Endothelial cell of hepatic sinusoid (primary cell): ENCODE measurements around the gene LITAF.

Experiments used
- in situ Hi-C: cut with HindIII; loops from 2 replicates; pipeline ENCODE4 v1.10.0; 2017; ENCODE audit warnings: low sequenced_read_pairs

Gene LITAF

GRCh38 chr16:11556214-11556819 is 30.4 kb downstream of the LITAF start:
- in situ Hi-C loops, result loop anchor here (10.0 kb wide), 1 partner anchor 92 kb away; no protein-coding TSS in a partner anchor

GRCh38 chr16:11554053-11554452 is 32.7 kb downstream of the LITAF start:
- in situ Hi-C loops, result loop anchor here (10.0 kb wide), 1 partner anchor 89 kb away; no protein-coding TSS in a partner anchor

DNA sequence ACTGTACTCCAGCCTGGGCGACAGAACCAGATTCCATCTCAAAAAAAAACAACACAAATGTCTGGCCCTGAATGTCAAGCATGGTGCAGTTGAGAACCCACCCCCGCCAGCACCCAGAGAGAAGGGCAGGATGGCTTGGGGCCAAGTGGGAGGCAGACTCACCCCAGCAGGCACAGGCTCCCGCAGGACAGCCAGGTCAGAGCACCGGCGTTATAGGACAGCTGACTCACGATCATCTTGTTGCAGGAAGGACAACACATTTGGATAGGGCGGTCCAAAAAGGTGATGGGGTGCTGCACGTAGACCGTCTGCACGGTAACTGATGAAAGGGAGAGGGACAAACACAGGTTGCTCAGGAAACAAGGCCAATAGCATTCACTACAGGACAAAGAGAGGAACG is 33.3 kb downstream of the LITAF start:
- in situ Hi-C loops, result loop anchor here (10.0 kb wide), 1 partner anchor 89 kb away; no protein-coding TSS in a partner anchor

DNA sequence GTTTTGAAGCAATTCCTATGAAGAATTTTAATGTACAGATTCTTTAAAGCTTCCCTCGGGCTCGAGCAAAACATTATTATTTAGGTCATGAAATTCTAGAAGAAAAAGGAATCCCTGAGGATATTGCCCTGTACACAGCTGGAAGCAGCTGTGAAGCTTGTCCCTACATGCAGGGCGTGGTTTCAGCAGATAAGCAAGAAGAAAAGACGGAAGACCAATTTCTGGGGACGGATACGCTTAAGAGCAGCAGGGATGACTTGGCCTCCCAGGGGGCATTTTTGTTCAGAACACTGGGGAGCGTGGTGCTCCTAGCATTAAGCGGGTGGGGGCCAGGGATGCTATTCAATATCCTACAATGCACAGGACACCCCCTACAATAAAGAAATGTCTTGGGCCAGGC is 34.3 kb downstream of the LITAF start:
- in situ Hi-C loops, result loop anchor here (10.0 kb wide), 1 partner anchor 88 kb away; no protein-coding TSS in a partner anchor

DNA sequence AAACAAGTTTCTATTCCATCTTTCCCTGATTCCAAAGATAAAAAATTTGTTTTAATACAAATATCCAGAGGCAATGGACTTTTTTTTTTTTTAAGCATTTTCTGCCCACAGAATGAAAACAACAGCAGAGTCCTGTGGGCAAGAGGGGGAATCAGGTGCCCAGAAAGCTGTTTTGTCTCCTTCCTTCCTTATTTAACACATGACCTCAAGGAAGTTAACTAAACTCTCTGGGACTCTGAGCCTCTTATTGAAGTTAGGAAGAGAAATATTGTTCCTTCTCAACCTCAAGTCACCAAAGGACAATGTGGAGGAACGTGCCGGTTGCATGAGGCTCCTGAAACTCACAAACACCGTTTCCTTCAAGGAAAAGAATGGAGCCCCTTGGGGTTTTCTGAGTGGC is 34.9 kb downstream of the LITAF start:
- in situ Hi-C loops, result loop anchor here (10.0 kb wide), 1 partner anchor 87 kb away; no protein-coding TSS in a partner anchor

DNA sequence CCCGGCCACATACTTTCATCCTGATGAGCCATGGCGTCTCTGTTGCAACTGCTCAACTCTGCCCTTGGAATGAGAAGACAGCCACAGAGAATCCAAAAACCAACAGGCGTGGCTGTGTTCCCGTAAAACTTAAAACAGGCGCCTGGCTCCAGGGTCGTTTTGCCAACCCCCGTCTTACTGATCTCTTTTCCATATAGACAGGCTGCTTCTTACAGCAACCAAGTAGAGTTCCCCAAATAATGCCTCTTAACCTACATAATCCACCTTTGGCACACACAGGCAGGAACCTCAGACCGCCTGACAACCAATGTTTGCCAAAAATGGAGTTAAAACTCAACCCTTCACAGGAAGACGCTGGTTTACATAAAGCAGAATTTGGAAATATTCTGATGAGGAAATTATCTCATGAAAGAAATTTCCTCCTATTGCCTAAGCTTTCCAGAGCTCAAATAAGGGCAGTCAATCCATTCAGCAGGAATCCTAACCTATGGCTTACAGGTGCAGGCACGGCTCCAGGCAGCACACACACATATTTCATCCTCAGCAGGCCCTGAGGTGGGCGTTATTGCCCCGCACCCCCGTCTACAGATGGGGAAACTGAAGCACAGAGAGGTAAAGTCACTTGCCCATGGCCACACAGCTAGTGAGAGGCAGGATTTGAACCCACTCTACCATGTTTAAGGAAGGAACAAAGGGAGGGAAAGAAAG is 35.8 kb downstream of the LITAF start:
- in situ Hi-C loops, result loop anchor here (10.0 kb wide), 1 partner anchor 86 kb away; no protein-coding TSS in a partner anchor

DNA sequence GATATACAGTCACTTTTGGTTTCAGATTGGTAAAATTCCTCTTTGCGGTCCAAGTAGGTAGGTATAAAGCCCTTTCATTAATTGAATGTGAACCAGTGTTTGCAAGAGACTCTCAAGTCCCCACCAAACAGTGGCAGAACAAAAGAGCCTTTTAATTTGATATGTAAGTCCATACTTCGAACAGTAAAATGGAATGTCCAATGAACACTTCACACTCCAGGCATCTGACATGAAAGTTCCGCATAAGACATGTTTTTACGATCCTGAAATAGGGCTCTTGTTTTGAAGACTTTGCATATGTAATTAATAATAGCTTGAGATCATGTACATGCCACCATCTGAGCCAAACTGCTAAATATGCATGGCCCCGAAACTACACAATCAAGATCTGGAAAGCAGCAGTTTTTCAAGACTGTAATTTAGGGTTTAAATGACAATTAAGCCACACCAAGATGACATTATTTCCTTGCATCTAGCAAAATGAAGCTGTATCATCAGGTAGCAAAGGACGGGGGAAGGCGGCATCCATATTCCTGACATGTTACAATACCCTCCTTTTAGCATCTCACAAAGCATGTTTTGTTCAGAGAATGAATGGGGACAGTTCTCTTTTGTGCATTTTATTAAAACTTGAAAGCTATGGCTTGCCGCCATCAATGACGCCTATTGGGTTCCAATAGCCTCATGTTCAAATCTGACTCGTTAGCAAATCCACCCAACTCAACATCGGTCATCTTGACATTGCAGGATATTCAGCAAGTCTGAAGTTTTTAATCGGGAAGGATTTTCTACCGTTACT is 39.4 kb downstream of the LITAF start:
- in situ Hi-C loops, result no loop called here

DNA sequence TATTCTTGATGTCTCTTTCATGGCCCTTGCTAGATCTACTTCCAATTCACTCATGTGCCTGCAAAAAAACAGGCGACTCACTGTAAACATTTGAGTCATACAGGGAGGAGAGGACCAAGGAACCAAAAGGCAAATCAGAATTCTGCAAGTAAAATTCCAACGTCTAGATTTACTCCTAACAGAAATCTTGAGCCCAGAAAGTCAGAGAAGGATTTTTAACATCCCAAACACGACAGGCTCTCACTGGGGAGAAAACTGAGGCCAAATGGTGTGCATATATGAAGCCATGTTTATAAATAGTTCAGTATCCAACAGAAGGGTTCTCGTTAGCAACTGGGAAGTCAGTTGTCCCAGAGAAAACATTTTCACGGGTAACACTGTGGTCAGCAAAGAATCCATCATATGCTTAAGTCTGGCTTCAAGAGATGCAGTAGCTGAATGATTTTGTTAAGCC is 40.1 kb downstream of the LITAF start:
- in situ Hi-C loops, result no loop called here

GRCh38 chr16:11543661-11544393 is 42.9 kb downstream of the LITAF start:
- in situ Hi-C loops, result no loop called here

- in situ Hi-C loops, result no loop called here
Measured at GRCh38 chr16:11542069-11542744, 44.5 kb downstream of the LITAF start.

DNA sequence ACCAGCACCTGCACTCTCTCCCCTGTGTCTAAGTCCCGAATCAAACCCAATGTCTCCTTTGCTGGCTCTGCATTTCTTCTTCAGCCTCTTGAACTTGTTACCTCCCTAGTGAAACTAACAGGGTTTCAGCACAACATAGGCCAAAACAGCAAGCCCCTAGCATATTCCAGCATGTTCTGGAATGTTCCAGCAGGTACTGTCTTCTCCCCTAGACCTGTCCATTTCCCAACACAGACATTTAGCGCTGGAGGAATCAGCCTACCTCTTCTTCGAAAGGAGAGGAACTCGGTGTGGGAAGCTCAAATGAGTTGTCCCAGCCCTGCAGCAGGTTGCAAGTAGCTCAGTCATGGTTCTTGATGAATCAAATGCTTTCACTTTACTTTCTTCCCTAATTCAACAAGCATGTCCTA is 47.1 kb downstream of the LITAF start:
- in situ Hi-C loops, result loop anchor here (5.0 kb wide), 1 partner anchor 103 kb away; no protein-coding TSS in a partner anchor

DNA sequence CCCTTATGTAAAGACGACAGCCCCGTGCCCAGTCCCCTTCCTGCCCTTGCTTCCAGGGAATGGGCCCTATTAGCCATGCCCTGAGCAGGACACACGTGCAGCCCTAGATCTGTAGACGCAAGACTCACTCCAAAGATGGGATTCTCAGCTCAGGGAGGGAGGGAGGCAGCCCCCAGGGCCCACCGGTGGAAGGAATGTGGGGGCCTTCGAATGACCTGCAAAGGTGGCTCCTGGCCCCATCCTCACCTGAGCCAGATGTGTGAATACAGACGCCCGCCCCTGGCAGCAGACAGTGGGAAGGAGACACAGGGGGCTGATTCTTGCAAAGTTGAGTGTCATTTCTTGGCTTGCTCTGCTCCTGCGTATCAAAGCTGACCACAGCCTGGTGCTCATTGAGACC is 47.8 kb downstream of the LITAF start:
- in situ Hi-C loops, result loop anchor here (5.0 kb wide), 1 partner anchor 103 kb away; no protein-coding TSS in a partner anchor

DNA sequence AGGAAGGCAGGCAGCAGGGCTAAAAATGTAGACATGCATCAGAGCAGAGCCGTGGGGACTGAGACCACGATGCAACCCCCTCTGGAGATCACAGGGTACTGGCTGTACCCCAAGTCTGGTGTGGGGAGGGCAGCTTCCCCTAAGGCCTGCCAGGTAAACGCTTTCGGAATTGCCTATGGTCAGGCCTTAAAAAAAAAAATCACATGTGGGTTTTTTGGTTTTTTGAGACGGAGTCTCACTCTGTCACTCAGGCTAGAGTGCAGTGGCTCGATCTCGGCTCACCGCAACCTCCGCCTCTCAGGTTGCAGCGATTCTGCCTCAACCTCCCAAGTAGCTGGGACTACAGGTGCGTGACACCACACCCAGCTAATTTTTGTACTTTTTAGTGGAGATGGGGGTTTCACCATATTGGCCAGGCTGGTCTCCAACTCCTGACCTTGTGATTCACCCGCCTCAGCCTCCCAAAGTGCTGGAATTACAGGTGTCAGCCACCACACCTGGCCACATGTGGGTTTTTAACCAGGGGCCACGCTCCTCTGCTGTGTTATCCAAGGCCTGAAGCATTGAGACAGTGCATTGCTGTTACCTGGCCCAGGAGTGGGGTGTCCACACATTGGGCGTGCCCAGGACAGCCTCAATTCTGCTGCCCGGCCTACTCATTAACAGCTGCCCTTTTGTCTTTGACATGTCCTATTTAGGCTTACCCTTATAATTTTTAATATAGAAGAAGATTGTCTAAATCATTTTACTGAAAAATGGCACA is 50.4 kb downstream of the LITAF start:
- in situ Hi-C loops, result loop anchor here (5.0 kb wide), 1 partner anchor 106 kb away; no protein-coding TSS in a partner anchor

DNA sequence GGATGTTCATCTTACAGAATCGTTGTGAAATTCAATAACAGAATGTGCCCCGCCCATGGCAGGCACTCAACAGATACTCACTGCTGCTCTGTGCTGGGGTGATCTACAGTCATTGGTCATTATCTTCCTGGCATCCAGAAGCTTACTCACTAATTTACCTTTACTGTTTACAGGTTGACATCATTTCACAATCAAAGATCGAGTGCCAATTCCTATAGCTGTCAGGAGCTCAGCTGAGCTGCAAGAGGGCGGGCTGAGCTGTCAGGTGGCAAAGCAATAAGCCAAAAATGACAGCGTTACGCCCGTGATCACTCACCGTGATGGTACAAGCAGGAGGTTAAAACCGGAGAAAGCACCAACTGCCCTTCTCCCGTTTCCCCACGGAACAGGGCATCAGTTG is 51.2 kb downstream of the LITAF start:
- in situ Hi-C loops, result loop anchor here (5.0 kb wide), 1 partner anchor 107 kb away; no protein-coding TSS in a partner anchor

DNA sequence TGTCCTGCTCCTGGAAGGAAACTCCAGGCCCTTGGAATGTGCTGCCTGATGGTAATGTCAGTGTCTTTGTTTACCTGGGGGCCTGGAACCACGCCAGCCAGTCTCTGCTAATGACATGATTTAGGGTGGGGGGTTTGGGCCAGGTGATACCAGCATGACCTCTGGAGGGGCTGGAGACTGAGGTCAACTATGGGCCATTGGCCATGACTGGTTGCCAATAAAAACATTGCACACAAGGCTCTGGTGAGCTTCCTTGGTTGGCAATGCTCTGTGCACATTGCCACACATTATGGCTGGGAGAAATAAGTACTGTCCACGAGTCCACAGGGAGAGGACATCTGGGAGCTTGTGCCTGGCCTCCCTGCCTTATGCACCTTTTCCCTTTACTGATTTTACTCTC is 52.5 kb downstream of the LITAF start:
- in situ Hi-C loops, result no loop called here

DNA sequence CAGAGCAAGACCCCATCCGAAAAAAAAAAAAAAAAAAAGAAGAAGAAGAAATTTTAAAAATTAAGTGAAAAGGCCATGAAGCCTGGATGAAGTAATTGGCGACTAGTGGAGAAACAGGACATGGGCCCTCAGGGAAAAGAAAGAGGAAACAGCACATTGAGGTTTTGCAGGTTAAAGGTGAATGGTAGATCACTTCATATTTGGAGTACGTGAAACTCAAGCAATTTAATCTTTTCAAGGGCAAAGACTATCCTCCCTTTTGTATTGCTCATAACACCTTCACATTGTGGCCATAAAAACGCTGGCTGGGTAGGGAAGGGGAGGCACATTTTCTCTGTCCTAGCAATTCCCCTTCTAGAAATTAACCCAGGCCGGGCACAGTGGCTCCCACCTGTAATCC is 53.1 kb downstream of the LITAF start:
- in situ Hi-C loops, result no loop called here

- in situ Hi-C loops, result no loop called here
Measured at GRCh38 chr16:11530171-11530940, 56.4 kb downstream of the LITAF start.

- in situ Hi-C loops, result no loop called here
Measured at GRCh38 chr16:11529285-11529684, 57.4 kb downstream of the LITAF start.
